HG02840 (cell line): ENCODE measurements around the gene MTHFD1.

Experiments used
- ATAC-seq: cut with Tn5 transposase; IDR thresholded peaks from one replicate; pipeline ENCODE4 v1.9.1; 2021; ENCODE audit warnings: mild to moderate bottlenecking, moderate library complexity, moderate number of reproducible peaks; ENCODE audit not compliant: unreplicated experiment, low FRiP score

The MTHFD1 gene

DNA sequence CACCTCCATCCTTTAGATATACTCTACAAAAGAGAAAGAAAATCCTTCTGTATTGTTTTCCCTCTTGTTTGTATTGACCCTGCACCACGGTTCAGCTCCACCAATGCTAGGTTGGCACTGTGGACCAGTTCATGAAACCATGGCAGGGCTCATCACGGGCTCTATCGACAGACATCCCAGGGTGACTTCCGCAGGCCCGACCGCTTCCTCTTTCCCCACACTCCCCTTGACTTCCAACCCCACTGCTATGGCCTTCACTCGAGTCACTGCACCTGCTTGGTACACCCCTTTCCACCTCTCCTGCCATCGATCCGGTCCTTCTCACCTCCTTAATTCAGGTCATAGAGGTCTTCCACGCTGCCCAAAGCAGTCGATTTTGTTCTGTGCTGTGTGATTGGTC is 56.0 kb downstream of the MTHFD1 start:
- no peak for ATAC-seq

DNA sequence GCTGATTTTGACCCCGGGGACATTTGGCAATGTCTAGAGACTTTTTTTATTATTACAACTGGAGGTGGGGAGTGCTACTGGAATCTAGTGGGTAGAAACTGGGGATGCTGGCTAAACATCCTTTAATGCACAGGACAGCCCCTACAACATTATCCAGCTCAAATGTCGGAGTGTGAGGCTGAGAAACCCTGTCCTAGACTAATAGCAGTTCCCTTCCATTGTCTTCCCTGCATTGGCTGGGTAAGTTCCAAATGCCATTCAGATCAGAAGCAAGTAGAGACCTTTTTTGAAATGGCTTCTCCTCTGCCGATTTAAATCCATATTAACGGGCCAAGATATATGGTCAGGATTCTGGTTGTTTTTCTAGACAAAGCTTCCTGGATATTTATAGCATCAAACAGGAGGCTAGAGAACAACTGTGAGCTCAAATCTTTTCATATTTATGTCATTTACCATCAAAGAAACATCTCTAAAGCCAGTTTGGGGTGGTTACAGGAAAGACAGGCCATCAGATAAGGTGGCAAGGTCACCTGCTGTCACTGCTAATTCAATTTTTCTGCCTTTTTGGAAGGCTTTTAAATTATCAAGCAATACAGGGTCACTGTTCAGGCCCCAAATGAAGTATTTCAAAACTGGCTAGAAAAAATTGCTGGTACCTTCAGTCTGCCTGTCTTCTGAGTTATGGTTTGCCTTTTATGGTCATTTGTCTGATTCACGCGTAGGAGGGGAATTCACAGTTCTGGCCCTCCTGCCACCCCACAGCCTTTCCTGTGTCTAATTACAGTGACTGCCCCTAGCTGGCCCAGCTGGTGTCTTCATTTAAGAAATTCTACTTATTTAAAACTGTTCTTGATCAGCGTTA is 57.1 kb downstream of the MTHFD1 start:
- ATAC-seq = peak; percentile 92

DNA sequence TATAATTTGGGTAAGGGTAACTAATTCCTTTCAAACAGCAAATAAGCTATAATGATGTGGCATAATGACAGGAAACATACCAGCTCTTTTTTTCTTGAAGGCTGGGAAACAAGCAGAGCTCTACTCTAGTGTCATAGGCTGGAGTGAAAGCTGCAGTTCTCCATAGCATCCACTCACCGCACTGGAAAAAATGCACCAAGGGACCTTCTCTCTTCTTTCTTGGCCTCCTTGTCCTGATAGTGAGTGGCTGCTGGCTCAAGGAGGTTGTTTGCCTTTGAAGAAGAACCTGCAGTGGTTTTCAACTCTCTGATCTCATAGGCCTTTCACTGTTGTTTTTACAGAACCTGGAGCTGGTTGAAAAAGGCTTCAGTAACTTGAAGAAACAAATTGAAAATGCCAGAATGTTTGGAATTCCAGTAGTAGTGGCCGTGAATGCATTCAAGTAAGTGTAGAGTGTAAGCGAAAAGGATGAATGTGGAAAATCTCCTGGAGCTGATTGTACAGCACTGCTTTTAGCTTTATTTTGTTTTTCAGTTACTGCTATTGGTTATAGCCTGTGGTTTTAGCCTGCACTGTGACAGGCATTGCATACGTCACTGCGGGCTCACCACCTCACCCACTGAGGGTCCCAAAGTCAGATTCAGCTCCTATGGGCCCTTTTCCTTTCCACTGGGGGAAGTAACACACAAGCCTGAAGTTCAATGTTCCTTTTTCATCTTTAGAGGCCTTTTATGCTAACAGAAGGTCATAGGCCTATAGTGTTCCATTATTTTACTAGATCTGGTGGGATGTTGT is 59.9 kb downstream of the MTHFD1 start:
- no peak for ATAC-seq

DNA sequence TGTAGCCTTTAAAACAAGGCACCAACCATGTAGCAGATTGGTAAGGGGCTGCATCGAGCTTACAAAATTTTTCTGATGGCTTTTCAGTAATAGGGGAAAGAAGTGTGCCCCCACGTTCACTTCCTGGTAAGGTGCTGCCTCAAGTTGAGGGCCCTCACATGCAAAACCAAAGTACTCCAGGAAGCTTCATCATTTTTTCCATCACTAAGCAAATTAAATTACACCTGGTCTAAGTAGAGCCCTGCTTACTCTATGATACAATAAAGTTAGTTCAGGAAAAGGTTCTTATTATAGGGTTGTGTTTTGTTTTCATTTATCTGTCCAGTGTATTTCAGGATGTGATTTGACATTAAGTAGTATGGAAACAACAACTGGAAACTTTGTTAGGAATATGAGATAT is 62.1 kb downstream of the MTHFD1 start:
- no peak for ATAC-seq

- ATAC-seq = no peak
Observed at GRCh38 chr14:64454671-64455070, 66.5 kb downstream of the MTHFD1 start.

GRCh38 chr14:64459405-64460136 is 71.4 kb downstream of the MTHFD1 start:
- ATAC-seq = no peak

DNA sequence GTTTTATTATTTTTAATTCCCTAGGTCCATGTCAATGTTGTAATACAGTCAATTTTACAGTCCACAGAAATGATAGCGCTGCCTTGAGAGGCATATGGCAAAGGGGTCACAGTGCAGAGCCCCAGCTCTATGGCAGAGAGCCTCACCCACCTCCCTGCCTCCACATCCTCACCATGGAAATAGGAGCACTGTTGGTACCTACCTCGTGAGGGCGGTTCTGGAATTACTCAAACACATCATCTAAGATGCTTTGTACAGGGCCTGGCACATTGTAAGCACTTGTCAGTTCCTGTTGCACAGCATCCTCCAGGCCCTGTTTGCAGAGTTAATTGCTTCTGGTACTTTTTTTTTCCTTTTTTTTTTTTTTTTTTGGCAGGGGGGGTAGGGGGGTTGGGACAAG is 73.1 kb downstream of the MTHFD1 start:
- ATAC-seq = no peak

- ATAC-seq = no peak
Observed at GRCh38 chr14:64463195-64463594, 75.0 kb downstream of the MTHFD1 start.

DNA sequence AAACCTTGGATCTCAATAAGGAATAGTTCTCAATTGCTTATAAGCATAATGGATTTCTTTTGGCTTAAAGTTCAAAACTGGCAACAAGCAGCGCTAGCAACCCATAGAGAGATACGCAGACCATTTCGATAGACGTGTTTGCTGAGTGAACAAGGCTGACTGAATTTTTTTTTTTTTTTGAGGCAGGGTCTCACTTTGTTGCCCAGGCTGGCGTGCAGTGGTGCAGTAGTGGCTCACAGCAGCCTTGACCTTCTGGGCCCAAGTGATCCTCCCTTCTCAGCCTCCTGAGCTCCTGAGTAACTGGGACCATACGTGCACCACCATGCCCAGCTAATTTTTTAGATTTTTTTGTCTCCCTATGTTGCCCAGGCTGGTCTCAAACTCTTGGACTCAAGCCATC is 75.7 kb downstream of the MTHFD1 start:
- no peak for ATAC-seq

GRCh38 chr14:64464651-64465050 is 76.5 kb downstream of the MTHFD1 start:
- ATAC-seq = no peak

GRCh38 chr14:64465191-64465822 is 77.2 kb downstream of the MTHFD1 start, which contains the start of gene AKAP5:
TSS of gene AKAP5 (plus strand) at chr14:64465499. CDS start at chr14:64468395, 2,896 bp downstream.
- peak; percentile 57 for ATAC-seq

GRCh38 chr14:64465831-64466554 is 77.8 kb downstream of the MTHFD1 start:
- peak; percentile 11 for ATAC-seq

DNA sequence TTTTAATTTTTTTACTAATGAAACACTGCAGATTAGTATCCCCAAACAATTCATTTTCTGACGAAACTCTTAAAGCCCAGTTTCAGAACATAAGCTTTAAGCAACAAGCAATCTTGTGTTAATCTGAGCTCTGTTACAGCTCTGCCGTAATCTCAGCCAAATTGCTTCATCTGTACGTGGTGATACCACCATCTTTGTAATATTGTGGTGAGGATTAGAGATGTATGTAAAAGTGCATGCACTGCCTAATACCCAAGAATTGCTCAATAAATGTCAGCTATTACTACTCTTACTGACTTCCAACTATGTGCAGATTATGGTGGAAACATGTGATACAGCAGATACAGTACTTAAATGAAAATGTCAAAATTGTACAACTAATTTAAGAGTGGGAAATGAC is 78.9 kb downstream of the MTHFD1 start:
- ATAC-seq = no peak

DNA sequence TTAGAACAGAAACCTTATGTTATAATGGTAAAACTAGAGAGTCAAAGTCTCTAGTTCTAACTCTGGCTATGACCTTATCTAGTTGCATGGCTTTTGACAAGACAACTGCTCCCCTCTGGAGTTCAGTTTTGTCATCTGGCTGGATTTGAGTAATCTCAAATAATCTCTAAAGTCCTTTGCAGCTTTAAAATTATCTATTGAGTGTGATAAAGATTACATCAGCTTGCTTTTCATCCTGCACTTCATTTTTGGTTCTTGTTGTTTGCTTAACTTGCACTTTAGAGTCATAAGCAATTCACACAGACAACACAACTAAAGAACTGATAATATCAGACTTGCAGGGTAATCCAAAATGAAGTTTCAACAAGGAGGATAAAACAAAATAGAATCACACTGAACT is 79.4 kb downstream of the MTHFD1 start:
- ATAC-seq = no peak

GRCh38 chr14:64468451-64468850 is 80.3 kb downstream of the MTHFD1 start:
- no peak for ATAC-seq

- no peak for ATAC-seq
Observed at GRCh38 chr14:64474041-64474440, 85.9 kb downstream of the MTHFD1 start.

DNA sequence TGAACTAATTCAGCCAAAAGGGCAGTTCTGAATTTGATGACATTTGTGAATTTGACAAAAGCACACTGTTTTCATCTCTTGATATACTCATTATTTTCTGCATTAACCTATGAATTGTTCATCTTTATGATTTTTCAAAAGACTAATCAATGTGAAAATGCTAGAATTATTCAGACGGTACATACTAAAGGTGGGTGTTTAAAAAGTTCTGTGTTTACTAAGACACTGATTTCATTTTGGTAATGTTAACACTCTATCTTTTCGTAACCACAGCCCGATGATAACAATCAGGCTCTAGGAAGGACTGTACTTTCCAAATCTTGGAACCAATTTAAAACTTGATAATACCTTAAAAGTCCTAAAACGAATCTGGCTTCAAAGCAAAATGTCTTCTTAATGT is 86.5 kb downstream of the MTHFD1 start:
- no peak for ATAC-seq

DNA sequence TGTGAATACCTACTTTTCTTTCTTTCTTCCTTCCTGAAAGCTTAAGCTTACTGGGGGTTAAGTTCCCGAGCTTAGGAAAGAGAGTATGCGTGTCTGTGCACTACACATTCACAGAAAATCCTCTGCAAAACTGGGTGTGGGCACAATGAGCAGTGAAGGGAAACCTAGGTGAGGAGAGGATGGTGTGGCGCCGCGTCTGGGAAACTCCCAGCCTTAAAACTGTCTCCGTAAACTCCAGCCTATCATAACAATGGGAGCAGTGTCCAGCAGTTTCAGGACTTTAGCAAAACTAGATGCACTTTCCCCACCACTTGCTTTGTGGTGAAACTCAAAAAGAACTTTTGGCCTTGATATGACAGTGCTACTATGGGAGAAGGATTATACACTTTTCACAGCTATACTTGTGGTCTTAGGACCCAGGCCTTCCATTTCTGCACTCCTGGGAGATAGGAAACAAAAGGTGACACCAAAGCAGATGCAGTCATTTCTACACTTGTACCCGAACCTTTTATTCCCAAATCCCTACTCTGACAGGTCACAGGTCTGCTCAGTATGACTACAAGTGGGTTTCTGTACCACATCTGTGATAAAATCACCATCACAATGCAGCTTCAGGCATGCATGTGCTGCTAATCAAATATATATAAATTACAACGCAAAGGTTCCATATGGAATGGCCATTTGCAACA is 87.6 kb downstream of the MTHFD1 start:
- no peak for ATAC-seq

DNA sequence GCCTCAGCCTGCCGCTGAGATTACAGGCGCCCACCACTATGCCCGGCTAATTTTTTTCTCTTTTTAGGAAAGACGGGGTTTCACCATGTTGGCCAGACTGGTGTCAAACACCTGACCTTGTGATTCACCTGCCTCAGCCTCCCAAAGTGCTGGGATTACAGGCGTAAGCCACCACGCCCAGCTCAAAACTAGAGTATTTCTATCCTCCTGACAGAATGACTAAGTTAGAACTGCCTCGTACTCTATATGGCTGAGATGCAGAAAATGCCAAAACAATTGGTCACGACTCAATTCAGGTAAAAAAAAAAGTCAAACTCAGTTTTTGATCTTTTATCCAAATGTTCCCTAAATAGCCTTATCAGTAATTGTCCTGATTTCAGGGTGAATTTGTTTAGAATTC is 88.3 kb downstream of the MTHFD1 start:
- no peak for ATAC-seq
